K562 (cell line): Measurements from ENCODE around the gene TNFRSF18. TPM values are rescaled to one million over a fixed set of nuclear protein-coding genes. Genes with fewer than 3 reads are reported as not detected.

ENCODE experiments used
- ATF1 ChIP-seq, 2 experiments: fragments of 450-650 bp in 1 of 2; IDR thresholded peaks; 2 replicates each; pipeline ENCODE4 v1.6.1; 2016; ENCODE audit warnings: missing compliant biosample characterization in 1 of 2, missing genetic modification characterization in 1 of 2
- C11orf30 ChIP-seq: fragments of 450-650 bp; IDR thresholded peaks from 2 replicates; pipeline ENCODE4 v1.6.1; 2016; ENCODE audit warnings: low read depth, mild to moderate bottlenecking
- FOXK1 ChIP-seq: sonication (generic); formaldehyde crosslinking; IDR thresholded peaks from 2 replicates; pipeline ENCODE4 v1.8.0; 2022; ENCODE audit warnings: missing genetic modification reagents, mild to moderate bottlenecking, borderline replicate concordance
- FOXP1 ChIP-seq: sonication (generic); formaldehyde crosslinking; IDR thresholded peaks from 2 replicates; pipeline ENCODE4 v1.8.0; 2022; ENCODE audit warnings: mild to moderate bottlenecking, missing genetic modification reagents
- LCOR ChIP-seq: sonication (generic); formaldehyde crosslinking; IDR thresholded peaks from 2 replicates; pipeline ENCODE4 v1.8.0; 2022; ENCODE audit warnings: mild to moderate bottlenecking, missing genetic modification reagents
- RERE ChIP-seq: sonication (generic); formaldehyde crosslinking; IDR thresholded peaks from 2 replicates; pipeline ENCODE4 v1.8.0; 2023; ENCODE audit warnings: missing genetic modification reagents, mild to moderate bottlenecking, borderline replicate concordance
- SP2 ChIP-seq: IDR thresholded peaks from 2 replicates; pipeline ENCODE4 v1.6.1; 2011; ENCODE audit warnings: mild to moderate bottlenecking, low read depth, low read length, moderate library complexity; ENCODE audit not compliant: poor library complexity, severe bottlenecking; ENCODE audit errors: extremely low read depth
- UBTF ChIP-seq, 2 experiments: IDR thresholded peaks; 2 replicates each; pipeline ENCODE4 v1.6.1; 2012; ENCODE audit warnings: improper control_type of control experiment in 2 of 2, low read depth in 2 of 2, low read length in 2 of 2, borderline replicate concordance in 1 of 2
- ZBTB43 ChIP-seq: sonication (generic); formaldehyde crosslinking; IDR thresholded peaks from 2 replicates; pipeline ENCODE4 v1.8.0; 2023; ENCODE audit warnings: mild to moderate bottlenecking, missing genetic modification reagents
- ZNF184 ChIP-seq: sonication (generic); formaldehyde crosslinking; IDR thresholded peaks from 2 replicates; pipeline ENCODE4 v1.5.0; 2020; ENCODE audit warnings: missing genetic modification reagents
- ZNF280B ChIP-seq: fragments of 250-450 bp; sonication (Bioruptor Pico); IDR thresholded peaks from 2 replicates; pipeline ENCODE4 v1.5.1; 2021; ENCODE audit warnings: mild to moderate bottlenecking
- ZNF75A ChIP-seq: fragments of 450-650 bp; formaldehyde crosslinking; IDR thresholded peaks from 2 replicates; pipeline ENCODE4 v1.4.0; 2020; ENCODE audit warnings: mild to moderate bottlenecking
- ZSCAN32 ChIP-seq: fragments of 450-650 bp; formaldehyde crosslinking; IDR thresholded peaks from 2 replicates; pipeline ENCODE4 v1.4.0; 2020; ENCODE audit warnings: mild to moderate bottlenecking, moderate library complexity
- polyA plus RNA-seq, 8 experiments: library from polyadenylated mRNA; depleted of rRNA in 4 of 8; stranded (reverse) in 5 of 8; unstranded in 3 of 8; fragments of >200 nt; fragmentation: Nextera tagmentation in 2 of 8; fragmentation: Illumina TruSeq in 1 of 8; extraction: Ambion mirVana in 2 of 8; extraction: Trizol in 1 of 8; gene quantifications; 2 replicates each; pipeline versions ENCODE4 v1.2.1 to v1.2.3, GENCODE V29; 2011 to 2014; ENCODE audit warnings: inconsistent platforms in 1 of 8, missing spikeins in 1 of 8
- total RNA-seq, 7 experiments: library from RNA; depleted of rRNA in 6 of 7; stranded (reverse); fragments of >200 nt in 6 of 7; fragmentation: Illumina TruSeq in 2 of 7; extraction: Trizol in 2 of 7; gene quantifications; 2 replicates each; pipeline versions ENCODE4 v1.2.1 to v1.2.3, GENCODE V29; 2011 to 2021; ENCODE audit warnings: low replicate concordance in 1 of 7
- TF ChIP-seq, protein P1 (sequence below): sonication (generic); formaldehyde crosslinking; IDR thresholded peaks from 2 replicates; pipeline ENCODE4 v1.8.1; 2023; ENCODE audit warnings: mild to moderate bottlenecking, missing genetic modification reagents, moderate library complexity

The TNFRSF18 gene
- total and polyA plus RNA-seq, 9 of the 15 experiments (the other 6 are each of a cell fraction or from before 2014, with no cell fraction given) = 0.24 to 0.27 TPM; not detected in 7

DNA sequence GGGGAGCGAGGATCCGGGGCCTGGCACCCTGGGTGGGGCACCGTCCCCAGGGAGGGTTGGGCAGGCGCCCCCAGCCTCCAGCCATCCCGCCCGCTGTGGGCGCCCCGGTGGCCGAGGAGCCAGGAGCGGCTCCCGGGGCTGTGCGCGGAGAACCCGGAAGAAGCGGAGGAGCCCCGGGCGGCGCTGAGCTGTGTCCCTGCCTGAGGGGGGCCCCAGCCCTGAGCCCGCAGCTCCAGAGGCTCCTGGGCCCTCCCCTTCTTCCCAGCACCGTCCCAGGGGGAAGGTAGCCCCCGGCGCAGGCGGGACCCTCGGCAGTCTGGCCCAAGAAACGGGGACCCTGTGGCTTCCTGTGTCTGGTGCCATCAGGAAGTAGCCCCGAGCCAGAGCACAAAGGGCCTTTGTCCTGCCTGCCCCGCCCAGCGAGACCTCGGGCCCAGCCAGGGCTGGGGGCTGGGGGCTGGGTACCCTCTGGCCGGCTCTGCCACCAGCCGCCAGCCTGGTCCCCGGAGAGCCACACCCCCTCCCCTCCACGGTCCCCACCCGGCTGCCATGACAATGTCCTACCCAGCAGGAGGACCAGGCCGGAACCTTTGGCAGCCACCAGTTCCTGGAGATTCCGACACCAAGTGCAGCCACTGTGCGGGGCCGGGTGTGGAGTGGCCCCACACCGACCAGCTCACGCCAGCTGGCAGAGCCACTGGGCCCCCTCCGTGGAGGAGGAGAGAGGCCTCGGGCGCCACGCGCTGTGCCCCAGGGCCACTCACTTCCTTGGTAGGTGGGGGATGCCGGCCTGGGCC lies 48.3 kb downstream of the TNFRSF18 start (continued):
- TF ChIP-seq UBTF (IDR thresholded peaks at IDR 0.05; ENCODE audit: borderline replicate concordance in 1 of 2, low read depth in 2 of 2, low read length in 2 of 2) (peak in 1 of 2 experiments; percentile 42; a peak in 2 of 4 replicates), ZSCAN32 (CRISPR knock-in tag) (no peak), ZNF280B (CRISPR knock-in tag) (no peak), ZNF75A (CRISPR knock-in tag) (no peak), FOXK1 (no peak), LCOR (CRISPR knock-in tag) (peak; percentile 58; the same call in 1 of the 2 replicates), ZNF184 (CRISPR knock-in tag) (no peak), RERE (no peak), C11orf30 (no peak), FOXP1 (CRISPR knock-in tag) (no peak), SP2 (no peak), ZBTB43 (CRISPR knock-in tag) (no peak), ATF1 (CRISPR knock-in tag; IDR thresholded peaks at IDR 0.05) (no peak), ATF1 (tag; IDR thresholded peaks at IDR 0.05) (0 out of 2 replicates have a peak, but pooled peaks have one; percentile 16)
- TF ChIP-seq, protein P1, sequence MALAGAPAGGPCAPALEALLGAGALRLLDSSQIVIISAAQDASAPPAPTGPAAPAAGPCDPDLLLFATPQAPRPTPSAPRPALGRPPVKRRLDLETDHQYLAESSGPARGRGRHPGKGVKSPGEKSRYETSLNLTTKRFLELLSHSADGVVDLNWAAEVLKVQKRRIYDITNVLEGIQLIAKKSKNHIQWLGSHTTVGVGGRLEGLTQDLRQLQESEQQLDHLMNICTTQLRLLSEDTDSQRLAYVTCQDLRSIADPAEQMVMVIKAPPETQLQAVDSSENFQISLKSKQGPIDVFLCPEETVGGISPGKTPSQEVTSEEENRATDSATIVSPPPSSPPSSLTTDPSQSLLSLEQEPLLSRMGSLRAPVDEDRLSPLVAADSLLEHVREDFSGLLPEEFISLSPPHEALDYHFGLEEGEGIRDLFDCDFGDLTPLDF (CRISPR knock-in tag) = no peak
